ENCODE measurements around the gene MPDU1.

MPDU1 gene

DNA sequence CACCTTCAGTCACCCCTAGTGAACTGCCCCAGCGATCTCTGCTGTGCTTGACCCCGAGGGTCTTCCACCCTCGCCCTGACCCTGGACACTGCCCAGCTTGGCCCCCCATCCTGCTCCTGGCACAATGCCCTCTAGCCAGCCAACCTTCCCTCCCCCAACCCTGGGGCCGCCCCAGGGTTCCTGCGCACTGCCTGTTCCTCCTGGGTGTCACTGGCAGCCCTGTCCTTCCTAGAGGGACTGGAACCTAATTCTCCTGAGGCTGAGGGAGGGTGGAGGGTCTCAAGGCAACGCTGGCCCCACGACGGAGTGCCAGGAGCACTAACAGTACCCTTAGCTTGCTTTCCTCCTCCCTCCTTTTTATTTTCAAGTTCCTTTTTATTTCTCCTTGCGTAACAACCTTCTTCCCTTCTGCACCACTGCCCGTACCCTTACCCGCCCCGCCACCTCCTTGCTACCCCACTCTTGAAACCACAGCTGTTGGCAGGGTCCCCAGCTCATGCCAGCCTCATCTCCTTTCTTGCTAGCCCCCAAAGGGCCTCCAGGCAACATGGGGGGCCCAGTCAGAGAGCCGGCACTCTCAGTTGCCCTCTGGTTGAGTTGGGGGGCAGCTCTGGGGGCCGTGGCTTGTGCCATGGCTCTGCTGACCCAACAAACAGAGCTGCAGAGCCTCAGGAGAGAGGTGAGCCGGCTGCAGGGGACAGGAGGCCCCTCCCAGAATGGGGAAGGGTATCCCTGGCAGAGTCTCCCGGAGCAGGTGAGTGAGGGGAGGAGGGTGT is 24.9 kb upstream of the MPDU1 start, which contains the start of gene TNFSF13:
TNFSF13 (plus strand) TSS at position 207 of the 776 bp plus-strand sequence; CDS start at position 497, 290 bp downstream.
- Histone ChIP-seq H2AFZ (ENCODE audit: low read depth, low read length, severe bottlenecking) (no peak within 1 kb of the TSS), H3F3A (ENCODE audit: insufficient read depth) (no peaks in the 10 kb centered on the region), H3K27me3 (ENCODE audit: low read length) (no peaks in the 10 kb centered on the region), H3K27ac (ENCODE audit: low read depth, low read length) (no peak within 1 kb of the TSS), H4K20me1 (ENCODE audit: low read depth, low read length) (no peaks in the 10 kb centered on the region), H3K9ac (ENCODE audit: low read length) (no peak within 1 kb of the TSS), H3K79me2 (ENCODE audit: insufficient read depth, low read length) (peaks cover 19% of the 10 kb centered on the region), H3K4me2 (ENCODE audit: low read depth, low read length, poor library complexity, severe bottlenecking) (no peak within 1 kb of the TSS), H3K9me2 (replicated peaks; ENCODE audit: insufficient read depth, low read length) (no peaks in the 10 kb centered on the region), H3K36me3 (ENCODE audit: low read length) (no peaks in the 10 kb centered on the region), H3K9me3 (ENCODE audit: insufficient read depth, low read length) (no peaks in the 10 kb centered on the region), H3K4me3 (ENCODE audit: insufficient read depth, low read length, poor library complexity, severe bottlenecking) (no peak within 1 kb of the TSS)
- TF ChIP-seq EZH2phosphoT487 (conservative IDR thresholded peaks at IDR 0.05; ENCODE audit: low read length), result no peak
- TF ChIP-seq, protein P1, sequence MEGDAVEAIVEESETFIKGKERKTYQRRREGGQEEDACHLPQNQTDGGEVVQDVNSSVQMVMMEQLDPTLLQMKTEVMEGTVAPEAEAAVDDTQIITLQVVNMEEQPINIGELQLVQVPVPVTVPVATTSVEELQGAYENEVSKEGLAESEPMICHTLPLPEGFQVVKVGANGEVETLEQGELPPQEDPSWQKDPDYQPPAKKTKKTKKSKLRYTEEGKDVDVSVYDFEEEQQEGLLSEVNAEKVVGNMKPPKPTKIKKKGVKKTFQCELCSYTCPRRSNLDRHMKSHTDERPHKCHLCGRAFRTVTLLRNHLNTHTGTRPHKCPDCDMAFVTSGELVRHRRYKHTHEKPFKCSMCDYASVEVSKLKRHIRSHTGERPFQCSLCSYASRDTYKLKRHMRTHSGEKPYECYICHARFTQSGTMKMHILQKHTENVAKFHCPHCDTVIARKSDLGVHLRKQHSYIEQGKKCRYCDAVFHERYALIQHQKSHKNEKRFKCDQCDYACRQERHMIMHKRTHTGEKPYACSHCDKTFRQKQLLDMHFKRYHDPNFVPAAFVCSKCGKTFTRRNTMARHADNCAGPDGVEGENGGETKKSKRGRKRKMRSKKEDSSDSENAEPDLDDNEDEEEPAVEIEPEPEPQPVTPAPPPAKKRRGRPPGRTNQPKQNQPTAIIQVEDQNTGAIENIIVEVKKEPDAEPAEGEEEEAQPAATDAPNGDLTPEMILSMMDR (IDR thresholded peaks at IDR 0.05; ENCODE audit: insufficient read depth, low read length, poor library complexity, severe bottlenecking), result no peak

DNA sequence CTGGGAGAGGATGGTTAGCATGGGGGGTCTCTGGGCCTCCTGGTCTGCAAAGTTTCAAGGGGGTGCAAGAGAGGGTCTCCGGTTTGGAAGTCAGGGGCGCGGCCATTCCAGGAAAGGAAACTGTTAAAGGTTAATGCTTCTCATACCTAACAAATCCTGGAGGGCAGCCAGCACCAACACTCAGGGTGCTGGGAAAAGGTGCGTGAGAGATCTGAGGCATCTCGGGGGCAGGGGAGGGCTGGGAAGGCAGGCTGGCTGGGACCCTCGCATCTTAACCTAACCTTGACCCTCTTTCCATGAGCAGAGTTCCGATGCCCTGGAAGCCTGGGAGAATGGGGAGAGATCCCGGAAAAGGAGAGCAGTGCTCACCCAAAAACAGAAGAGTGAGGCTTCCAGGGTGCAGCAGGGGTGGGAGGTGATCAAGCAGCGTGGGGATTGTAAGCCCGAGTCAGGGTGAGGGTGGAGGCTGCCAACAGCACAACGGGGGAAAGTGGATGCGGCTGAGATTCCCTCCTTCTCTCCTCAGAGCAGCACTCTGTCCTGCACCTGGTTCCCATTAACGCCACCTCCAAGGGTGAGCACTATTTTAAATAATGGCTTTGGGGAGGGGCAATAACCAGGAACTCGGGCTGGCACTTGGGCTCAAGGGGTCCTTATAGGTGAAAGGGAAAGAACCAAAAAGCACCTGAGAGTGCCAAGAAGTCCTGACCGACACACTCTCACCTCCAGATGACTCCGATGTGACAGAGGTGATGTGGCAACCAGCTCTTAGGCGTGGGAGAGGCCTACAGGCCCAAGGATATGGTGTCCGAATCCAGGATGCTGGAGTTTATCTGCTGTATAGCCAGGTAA is 24.1 kb upstream of the MPDU1 start:
- H3K27me3 ChIP-seq (ENCODE audit: low read length), result no peaks in the 10 kb centered on the region
- no peaks in the 10 kb centered on the region for H4K20me1 ChIP-seq (ENCODE audit: low read depth, low read length)
- H3K9ac ChIP-seq (ENCODE audit: low read length), result no peak overlapping the region
- no peak overlapping the region for H3K4me3 ChIP-seq (ENCODE audit: insufficient read depth, low read length, poor library complexity, severe bottlenecking)
- no peak overlapping the region for H3K4me2 ChIP-seq (ENCODE audit: low read depth, low read length, poor library complexity, severe bottlenecking)
- TF ChIP-seq, protein P1 (IDR thresholded peaks at IDR 0.05; ENCODE audit: insufficient read depth, low read length, poor library complexity, severe bottlenecking), result no peak
- no peak for TF ChIP-seq EZH2phosphoT487 (conservative IDR thresholded peaks at IDR 0.05; ENCODE audit: low read length)
- no peaks in the 10 kb centered on the region for H3K9me2 ChIP-seq (replicated peaks; ENCODE audit: insufficient read depth, low read length)
- H2AFZ ChIP-seq (ENCODE audit: low read depth, low read length, severe bottlenecking), result no peak overlapping the region
- no peaks in the 10 kb centered on the region for H3F3A ChIP-seq (ENCODE audit: insufficient read depth)
- no peak overlapping the region for H3K27ac ChIP-seq (ENCODE audit: low read depth, low read length)
- 0 out of 2 replicates have a peak, but pooled peaks cover 2% of the 10 kb centered on the region for H3K36me3 ChIP-seq (ENCODE audit: low read length)
- peaks cover 27% of the 10 kb centered on the region for H3K79me2 ChIP-seq (ENCODE audit: insufficient read depth, low read length)
- H3K9me3 ChIP-seq (ENCODE audit: insufficient read depth, low read length), result no peaks in the 10 kb centered on the region

- Histone ChIP-seq H3K36me3 (ENCODE audit: low read length) (peaks cover 5% of the 10 kb centered on the region; the same call in 1 of the 2 replicates), H3K4me3 (ENCODE audit: insufficient read depth, low read length, poor library complexity, severe bottlenecking) (peak overlapping the region; percentile 95), H3F3A (ENCODE audit: insufficient read depth) (no peaks in the 10 kb centered on the region), H3K9me2 (replicated peaks; ENCODE audit: insufficient read depth, low read length) (no peaks in the 10 kb centered on the region), H3K9me3 (ENCODE audit: insufficient read depth, low read length) (no peaks in the 10 kb centered on the region), H3K27ac (ENCODE audit: low read depth, low read length) (no peak overlapping the region), H3K27me3 (ENCODE audit: low read length) (no peaks in the 10 kb centered on the region), H3K9ac (ENCODE audit: low read length) (peak overlapping the region; percentile 99), H2AFZ (ENCODE audit: low read depth, low read length, severe bottlenecking) (no peak overlapping the region), H3K4me2 (ENCODE audit: low read depth, low read length, poor library complexity, severe bottlenecking) (peak overlapping the region; percentile 82), H3K79me2 (ENCODE audit: insufficient read depth, low read length) (peaks cover 29% of the 10 kb centered on the region), H4K20me1 (ENCODE audit: low read depth, low read length) (no peaks in the 10 kb centered on the region)
- no peak for TF ChIP-seq EZH2phosphoT487 (conservative IDR thresholded peaks at IDR 0.05; ENCODE audit: low read length)
- TF ChIP-seq, protein P1 (IDR thresholded peaks at IDR 0.05; ENCODE audit: insufficient read depth, low read length, poor library complexity, severe bottlenecking), result no peak
These were observed 23.3 kb upstream of the MPDU1 start for GRCh38 chr17:7560172-7561027.

Data from SU-DHL-6 (cell line).